NCI-H748 treated with DMSO at 0.1 percent for 48 hours (cell line): ENCODE data around the gene RNF183.

ENCODE experiments used
- DNase-seq: peaks from one replicate; lab custom pipeline; 2025; lab: John Stamatoyannopoulos, UW

RNF183 gene

GRCh38 chr9:113302792-113303418 is at the start of gene RNF183:
RNF183 (minus strand) TSS chr9:113303376; CDS start chr9:113298184, 5,192 bp downstream.
- DNase-seq, result no peak

GRCh38 chr9:113352411-113352810 is 49.2 kb upstream of the RNF183 start:
- no peak for DNase-seq

GRCh38 chr9:113352006-113352405 is 48.8 kb upstream of the RNF183 start:
- no peak for DNase-seq

- DNase-seq, result no peak
Measured at GRCh38 chr9:113350937-113351336, 47.8 kb upstream of the RNF183 start.

- DNase-seq, result peak; percentile 8
Measured at GRCh38 chr9:113350107-113350661, 47.0 kb upstream of the RNF183 start.

GRCh38 chr9:113349445-113350094 is 46.4 kb upstream of the RNF183 start, which contains the start of gene BSPRY:
BSPRY (plus strand) TSS chr9:113349541; CDS start chr9:113349580, 39 bp downstream.
- no peak for DNase-seq

- DNase-seq, result no peak
Measured at GRCh38 chr9:113349066-113349444, 45.9 kb upstream of the RNF183 start.

- DNase-seq, result no peak
Measured at GRCh38 chr9:113348437-113348836, 45.3 kb upstream of the RNF183 start.

- no peak for DNase-seq
Measured at GRCh38 chr9:113345671-113346070, 42.5 kb upstream of the RNF183 start.

- no peak for DNase-seq
Measured at GRCh38 chr9:113345190-113345589, 42.0 kb upstream of the RNF183 start.

GRCh38 chr9:113343732-113344231 is 40.6 kb upstream of the RNF183 start:
- peak; percentile 34 for DNase-seq

- no peak for DNase-seq
Measured at GRCh38 chr9:113341712-113342410, 38.7 kb upstream of the RNF183 start.

- peak; percentile 80 for DNase-seq
Measured at GRCh38 chr9:113340011-113340699, 37.0 kb upstream of the RNF183 start, which contains the start of gene WDR31. WDR31 (minus strand) TSS chr9:113340275; CDS start chr9:113332022, 8,253 bp downstream.

GRCh38 chr9:113337714-113338113 is 34.5 kb upstream of the RNF183 start:
- no peak for DNase-seq

GRCh38 chr9:113331780-113332179 is 28.6 kb upstream of the RNF183 start:
- no peak for DNase-seq

GRCh38 chr9:113328045-113328782 is 25.0 kb upstream of the RNF183 start:
- DNase-seq, result no peak

GRCh38 chr9:113326230-113326629 is 23.1 kb upstream of the RNF183 start:
- no peak for DNase-seq

GRCh38 chr9:113322671-113323070 is 19.5 kb upstream of the RNF183 start:
- DNase-seq, result no peak

- no peak for DNase-seq
Measured at GRCh38 chr9:113320051-113320450, 16.9 kb upstream of the RNF183 start.

GRCh38 chr9:113319054-113319453 is 15.9 kb upstream of the RNF183 start:
- DNase-seq, result no peak

GRCh38 chr9:113317777-113318176 is 14.6 kb upstream of the RNF183 start:
- DNase-seq, result no peak
